HEK293 (cell line): ENCODE measurements around the gene SULT2B1.

ENCODE experiments used
- EGR2 ChIP-seq: fragments of 450-650 bp; formaldehyde crosslinking; IDR thresholded peaks from 2 replicates; pipeline ENCODE4 v1.5.1; 2016; ENCODE audit warnings: low read depth, missing biosample characterization, missing genetic modification characterization
- GLIS1 ChIP-seq: fragments of 450-650 bp; formaldehyde crosslinking; IDR thresholded peaks from 2 replicates; pipeline ENCODE4 v1.5.1; 2016; ENCODE audit warnings: missing biosample characterization, missing genetic modification characterization
- MZF1 ChIP-seq: fragments of 450-650 bp; formaldehyde crosslinking; IDR thresholded peaks from 2 replicates; pipeline ENCODE4 v1.5.1; 2017; ENCODE audit warnings: missing biosample characterization, missing genetic modification characterization, borderline replicate concordance
- ZBTB1 ChIP-seq: fragments of 450-650 bp; formaldehyde crosslinking; IDR thresholded peaks from 2 replicates; pipeline ENCODE4 v1.5.1; 2016; ENCODE audit warnings: missing biosample characterization, missing genetic modification characterization
- ZBTB21 ChIP-seq: fragments of 450-650 bp; formaldehyde crosslinking; IDR thresholded peaks from 2 replicates; pipeline ENCODE4 v1.5.1; 2017; ENCODE audit warnings: missing biosample characterization, missing genetic modification characterization
- ZBTB8A ChIP-seq: fragments of 450-650 bp; formaldehyde crosslinking; IDR thresholded peaks from 2 replicates; pipeline ENCODE4 v1.5.1; 2016; ENCODE audit warnings: missing biosample characterization, missing genetic modification characterization
- ZNF169 ChIP-seq: fragments of 450-650 bp; formaldehyde crosslinking; IDR thresholded peaks from 2 replicates; pipeline ENCODE4 v1.5.1; 2016; ENCODE audit warnings: missing biosample characterization, missing genetic modification characterization
- ZNF175 ChIP-seq: fragments of 450-650 bp; formaldehyde crosslinking; IDR thresholded peaks from 2 replicates; pipeline ENCODE4 v1.5.1; 2016; ENCODE audit warnings: missing biosample characterization, missing genetic modification characterization
- ZNF211 ChIP-seq: fragments of 450-650 bp; formaldehyde crosslinking; IDR thresholded peaks from 2 replicates; pipeline ENCODE4 v1.5.1; 2016; ENCODE audit warnings: low read depth, missing biosample characterization, missing genetic modification characterization
- ZNF214 ChIP-seq: fragments of 450-650 bp; formaldehyde crosslinking; IDR thresholded peaks from 2 replicates; pipeline ENCODE4 v1.5.1; 2017; ENCODE audit warnings: missing biosample characterization, mild to moderate bottlenecking, missing genetic modification characterization, borderline replicate concordance
- ZNF311 ChIP-seq: fragments of 450-650 bp; formaldehyde crosslinking; IDR thresholded peaks from 2 replicates; pipeline ENCODE4 v1.5.1; 2017; ENCODE audit warnings: missing biosample characterization, missing genetic modification characterization, borderline replicate concordance
- ZNF341 ChIP-seq: fragments of 450-650 bp; formaldehyde crosslinking; IDR thresholded peaks from 2 replicates; pipeline ENCODE4; 2016; ENCODE audit warnings: low read depth, missing biosample characterization, missing genetic modification characterization
- ZNF354C ChIP-seq: fragments of 450-650 bp; formaldehyde crosslinking; IDR thresholded peaks from 2 replicates; pipeline ENCODE4 v1.5.1; 2016; ENCODE audit warnings: missing biosample characterization, missing genetic modification characterization, low read depth, borderline replicate concordance
- ZNF426 ChIP-seq: fragments of 450-650 bp; formaldehyde crosslinking; IDR thresholded peaks from 2 replicates; pipeline ENCODE4 v1.5.1; 2017; ENCODE audit warnings: missing biosample characterization, missing genetic modification characterization, mild to moderate bottlenecking, inconsistent platforms, moderate library complexity
- ZNF48 ChIP-seq: fragments of 450-650 bp; formaldehyde crosslinking; IDR thresholded peaks from 2 replicates; pipeline ENCODE4 v1.5.1; 2016; ENCODE audit warnings: missing biosample characterization, missing genetic modification characterization
- ZNF510 ChIP-seq: fragments of 450-650 bp; formaldehyde crosslinking; IDR thresholded peaks from 2 replicates; pipeline ENCODE4 v1.5.1; 2018; ENCODE audit warnings: mild to moderate bottlenecking, missing genetic modification characterization, missing biosample characterization; ENCODE audit not compliant: insufficient replicate concordance
- ZNF529 ChIP-seq: fragments of 450-650 bp; formaldehyde crosslinking; IDR thresholded peaks from 2 replicates; pipeline ENCODE4 v1.5.1; 2017; ENCODE audit warnings: missing genetic modification characterization, missing biosample characterization; ENCODE audit not compliant: insufficient replicate concordance
- ZNF561 ChIP-seq: fragments of 450-650 bp; IDR thresholded peaks from 2 replicates; pipeline ENCODE4 v1.5.1; 2018; ENCODE audit warnings: missing biosample characterization, missing genetic modification characterization, borderline replicate concordance
- ZNF596 ChIP-seq: fragments of 450-650 bp; IDR thresholded peaks from 2 replicates; pipeline ENCODE4 v1.5.0; 2018; ENCODE audit warnings: missing biosample characterization, mild to moderate bottlenecking, missing genetic modification characterization, moderate library complexity
- ZNF600 ChIP-seq: fragments of 450-650 bp; formaldehyde crosslinking; IDR thresholded peaks from 2 replicates; pipeline ENCODE4 v1.5.1; 2016; ENCODE audit warnings: missing biosample characterization, missing genetic modification characterization
- ZNF677 ChIP-seq: fragments of 450-650 bp; IDR thresholded peaks from 2 replicates; pipeline ENCODE4 v1.5.0; 2018; ENCODE audit warnings: missing biosample characterization, mild to moderate bottlenecking, missing genetic modification characterization, moderate library complexity
- ZNF792 ChIP-seq: fragments of 450-650 bp; formaldehyde crosslinking; IDR thresholded peaks from 2 replicates; pipeline ENCODE4 v1.5.1; 2016; ENCODE audit warnings: missing biosample characterization, missing genetic modification characterization
- ZNF843 ChIP-seq: fragments of 450-650 bp; formaldehyde crosslinking; IDR thresholded peaks from 2 replicates; pipeline ENCODE4 v1.5.1; 2016; ENCODE audit warnings: missing biosample characterization, missing genetic modification characterization
- ZSCAN30 ChIP-seq: fragments of 450-650 bp; IDR thresholded peaks from 2 replicates; pipeline ENCODE4 v1.5.1; 2018; ENCODE audit warnings: missing biosample characterization, mild to moderate bottlenecking, missing genetic modification characterization, moderate library complexity
- ZXDB ChIP-seq: fragments of 450-650 bp; formaldehyde crosslinking; IDR thresholded peaks from 2 replicates; pipeline ENCODE4 v1.5.1; 2016; ENCODE audit warnings: missing biosample characterization, missing genetic modification characterization
- TF ChIP-seq, protein P1 (sequence below): fragments of 450-650 bp; formaldehyde crosslinking; IDR thresholded peaks from 2 replicates; pipeline ENCODE4 v1.5.1; 2017; ENCODE audit warnings: missing biosample characterization, missing genetic modification characterization
- TF ChIP-seq, protein P2 (sequence below): fragments of 450-650 bp; formaldehyde crosslinking; IDR thresholded peaks from 2 replicates; pipeline ENCODE4 v1.5.1; 2017; ENCODE audit warnings: missing biosample characterization, missing genetic modification characterization
- TF ChIP-seq, protein P3 (sequence below): fragments of 450-650 bp; formaldehyde crosslinking; IDR thresholded peaks from 2 replicates; pipeline ENCODE4 v1.5.1; 2016; ENCODE audit warnings: missing biosample characterization, missing genetic modification characterization
- TF ChIP-seq, protein P4 (sequence below): fragments of 450-650 bp; formaldehyde crosslinking; IDR thresholded peaks from 2 replicates; pipeline ENCODE4 v1.5.1; 2016; ENCODE audit warnings: missing biosample characterization, missing genetic modification characterization
- TF ChIP-seq, protein P5 (sequence below): fragments of 450-650 bp; formaldehyde crosslinking; IDR thresholded peaks from 2 replicates; pipeline ENCODE4 v1.5.1; 2017; ENCODE audit warnings: missing biosample characterization, missing genetic modification characterization
- TF ChIP-seq, protein P6 (sequence below): fragments of 450-650 bp; formaldehyde crosslinking; optimal IDR thresholded peaks from 2 replicates; pipeline ENCODE3; 2016; ENCODE audit warnings: missing biosample characterization, mild to moderate bottlenecking, missing genetic modification characterization

The SULT2B1 gene

DNA sequence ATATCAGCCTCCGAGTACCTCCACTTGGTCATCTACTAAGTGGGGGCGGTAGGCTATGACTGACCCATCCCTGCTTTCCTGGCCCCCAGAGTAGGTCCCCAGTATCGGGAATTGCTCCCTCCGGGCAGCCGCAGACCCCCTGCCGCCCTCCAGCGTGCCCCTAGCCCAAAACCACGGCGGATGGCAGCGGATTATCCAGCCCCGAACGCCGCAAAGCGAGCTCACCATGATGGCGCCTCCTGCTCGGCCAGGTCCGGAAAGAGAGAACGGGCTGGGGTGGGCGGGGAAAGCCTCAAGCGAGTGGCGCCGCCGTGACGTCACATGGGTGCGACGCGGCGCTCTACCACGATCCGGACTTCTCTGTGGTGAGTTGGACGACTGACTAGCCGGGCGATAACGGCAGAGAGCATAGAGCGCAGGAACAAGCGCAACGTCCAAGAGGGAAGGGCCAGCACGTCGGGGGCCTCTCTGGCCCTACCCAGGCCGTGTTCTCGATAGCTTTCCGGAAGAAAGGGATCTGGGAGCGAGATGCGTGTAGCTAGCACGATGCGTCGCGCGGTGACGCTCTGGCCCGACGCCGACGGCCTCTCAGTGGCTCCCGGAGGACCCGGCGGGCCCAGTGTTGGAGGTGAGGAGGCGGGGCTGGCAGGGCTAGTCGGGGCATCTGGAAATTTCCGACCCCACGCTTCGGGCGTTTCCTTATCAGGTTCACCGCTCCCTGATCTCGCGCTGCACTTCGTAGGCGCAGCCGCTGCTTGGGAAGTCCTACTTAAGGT is 67.1 kb downstream of the SULT2B1 start, which contains the start of the genes RPL18 and SPHK2 (continued):
- TF ChIP-seq ZNF426 (tag by site-specific recombination), result no peak
- no peak; the same call in 1 of the 2 replicates for TF ChIP-seq ZNF600
- TF ChIP-seq, protein P1, sequence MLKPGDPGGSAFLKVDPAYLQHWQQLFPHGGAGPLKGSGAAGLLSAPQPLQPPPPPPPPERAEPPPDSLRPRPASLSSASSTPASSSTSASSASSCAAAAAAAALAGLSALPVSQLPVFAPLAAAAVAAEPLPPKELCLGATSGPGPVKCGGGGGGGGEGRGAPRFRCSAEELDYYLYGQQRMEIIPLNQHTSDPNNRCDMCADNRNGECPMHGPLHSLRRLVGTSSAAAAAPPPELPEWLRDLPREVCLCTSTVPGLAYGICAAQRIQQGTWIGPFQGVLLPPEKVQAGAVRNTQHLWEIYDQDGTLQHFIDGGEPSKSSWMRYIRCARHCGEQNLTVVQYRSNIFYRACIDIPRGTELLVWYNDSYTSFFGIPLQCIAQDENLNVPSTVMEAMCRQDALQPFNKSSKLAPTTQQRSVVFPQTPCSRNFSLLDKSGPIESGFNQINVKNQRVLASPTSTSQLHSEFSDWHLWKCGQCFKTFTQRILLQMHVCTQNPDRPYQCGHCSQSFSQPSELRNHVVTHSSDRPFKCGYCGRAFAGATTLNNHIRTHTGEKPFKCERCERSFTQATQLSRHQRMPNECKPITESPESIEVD (tag by site-specific recombination), result no peak
- TF ChIP-seq ZNF561 (tag by site-specific recombination), result no peak
- TF ChIP-seq ZNF843 (tag by site-specific recombination), result peak; percentile 89; the same call in 1 of the 2 replicates
- TF ChIP-seq ZNF211 (tag by site-specific recombination), result no peak
- TF ChIP-seq MZF1, result no peak
- no peak for TF ChIP-seq ZNF354C (tag by site-specific recombination)
- no peak for TF ChIP-seq ZNF792 (tag by site-specific recombination)
- no peak for TF ChIP-seq ZNF341 (tag by site-specific recombination)
- TF ChIP-seq ZNF311 (tag by site-specific recombination), result no peak
- peak; percentile 94 for TF ChIP-seq ZBTB21 (tag by site-specific recombination)
- TF ChIP-seq ZNF677 (tag by site-specific recombination), result 0 out of 2 replicates have a peak, but pooled peaks have one; percentile 13
- no peak for TF ChIP-seq ZNF48 (tag by site-specific recombination)
- TF ChIP-seq, protein P2, sequence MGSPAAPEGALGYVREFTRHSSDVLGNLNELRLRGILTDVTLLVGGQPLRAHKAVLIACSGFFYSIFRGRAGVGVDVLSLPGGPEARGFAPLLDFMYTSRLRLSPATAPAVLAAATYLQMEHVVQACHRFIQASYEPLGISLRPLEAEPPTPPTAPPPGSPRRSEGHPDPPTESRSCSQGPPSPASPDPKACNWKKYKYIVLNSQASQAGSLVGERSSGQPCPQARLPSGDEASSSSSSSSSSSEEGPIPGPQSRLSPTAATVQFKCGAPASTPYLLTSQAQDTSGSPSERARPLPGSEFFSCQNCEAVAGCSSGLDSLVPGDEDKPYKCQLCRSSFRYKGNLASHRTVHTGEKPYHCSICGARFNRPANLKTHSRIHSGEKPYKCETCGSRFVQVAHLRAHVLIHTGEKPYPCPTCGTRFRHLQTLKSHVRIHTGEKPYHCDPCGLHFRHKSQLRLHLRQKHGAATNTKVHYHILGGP (tag by site-specific recombination), result 0 out of 2 replicates have a peak, but pooled peaks have one; percentile 29
- TF ChIP-seq ZNF596 (tag by site-specific recombination), result no peak
- no peak for TF ChIP-seq ZBTB1
- TF ChIP-seq ZNF529 (tag by site-specific recombination), result no peak
- no peak for TF ChIP-seq ZNF169
- peak; percentile 94 for TF ChIP-seq ZXDB
- no peak for TF ChIP-seq ZNF510 (tag by site-specific recombination)
- TF ChIP-seq, protein P3, sequence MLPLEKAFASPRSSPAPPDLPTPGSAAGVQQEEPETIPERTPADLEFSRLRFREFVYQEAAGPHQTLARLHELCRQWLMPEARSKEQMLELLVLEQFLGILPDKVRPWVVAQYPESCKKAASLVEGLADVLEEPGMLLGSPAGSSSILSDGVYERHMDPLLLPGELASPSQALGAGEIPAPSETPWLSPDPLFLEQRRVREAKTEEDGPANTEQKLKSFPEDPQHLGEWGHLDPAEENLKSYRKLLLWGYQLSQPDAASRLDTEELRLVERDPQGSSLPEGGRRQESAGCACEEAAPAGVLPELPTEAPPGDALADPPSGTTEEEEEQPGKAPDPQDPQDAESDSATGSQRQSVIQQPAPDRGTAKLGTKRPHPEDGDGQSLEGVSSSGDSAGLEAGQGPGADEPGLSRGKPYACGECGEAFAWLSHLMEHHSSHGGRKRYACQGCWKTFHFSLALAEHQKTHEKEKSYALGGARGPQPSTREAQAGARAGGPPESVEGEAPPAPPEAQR (tag by site-specific recombination), result peak; percentile 91; the same call in 1 of the 2 replicates
- TF ChIP-seq, protein P4, sequence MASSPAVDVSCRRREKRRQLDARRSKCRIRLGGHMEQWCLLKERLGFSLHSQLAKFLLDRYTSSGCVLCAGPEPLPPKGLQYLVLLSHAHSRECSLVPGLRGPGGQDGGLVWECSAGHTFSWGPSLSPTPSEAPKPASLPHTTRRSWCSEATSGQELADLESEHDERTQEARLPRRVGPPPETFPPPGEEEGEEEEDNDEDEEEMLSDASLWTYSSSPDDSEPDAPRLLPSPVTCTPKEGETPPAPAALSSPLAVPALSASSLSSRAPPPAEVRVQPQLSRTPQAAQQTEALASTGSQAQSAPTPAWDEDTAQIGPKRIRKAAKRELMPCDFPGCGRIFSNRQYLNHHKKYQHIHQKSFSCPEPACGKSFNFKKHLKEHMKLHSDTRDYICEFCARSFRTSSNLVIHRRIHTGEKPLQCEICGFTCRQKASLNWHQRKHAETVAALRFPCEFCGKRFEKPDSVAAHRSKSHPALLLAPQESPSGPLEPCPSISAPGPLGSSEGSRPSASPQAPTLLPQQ (tag by site-specific recombination), result peak; percentile 96
- TF ChIP-seq, protein P5, sequence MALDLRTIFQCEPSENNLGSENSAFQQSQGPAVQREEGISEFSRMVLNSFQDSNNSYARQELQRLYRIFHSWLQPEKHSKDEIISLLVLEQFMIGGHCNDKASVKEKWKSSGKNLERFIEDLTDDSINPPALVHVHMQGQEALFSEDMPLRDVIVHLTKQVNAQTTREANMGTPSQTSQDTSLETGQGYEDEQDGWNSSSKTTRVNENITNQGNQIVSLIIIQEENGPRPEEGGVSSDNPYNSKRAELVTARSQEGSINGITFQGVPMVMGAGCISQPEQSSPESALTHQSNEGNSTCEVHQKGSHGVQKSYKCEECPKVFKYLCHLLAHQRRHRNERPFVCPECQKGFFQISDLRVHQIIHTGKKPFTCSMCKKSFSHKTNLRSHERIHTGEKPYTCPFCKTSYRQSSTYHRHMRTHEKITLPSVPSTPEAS (tag by site-specific recombination), result peak; percentile 8; the same call in 1 of the 2 replicates
- TF ChIP-seq ZBTB8A (tag by site-specific recombination), result peak; percentile 71; the same call in 1 of the 2 replicates
- TF ChIP-seq EGR2, result peak; percentile 47
- no peak; the same call in none of the 2 replicates for TF ChIP-seq ZSCAN30 (tag by site-specific recombination)
- no peak for TF ChIP-seq ZNF214 (tag by site-specific recombination)
- TF ChIP-seq GLIS1, result peak; percentile 21; the same call in 1 of the 2 replicates
- TF ChIP-seq ZNF175 (tag by site-specific recombination), result no peak
- TF ChIP-seq, protein P6, sequence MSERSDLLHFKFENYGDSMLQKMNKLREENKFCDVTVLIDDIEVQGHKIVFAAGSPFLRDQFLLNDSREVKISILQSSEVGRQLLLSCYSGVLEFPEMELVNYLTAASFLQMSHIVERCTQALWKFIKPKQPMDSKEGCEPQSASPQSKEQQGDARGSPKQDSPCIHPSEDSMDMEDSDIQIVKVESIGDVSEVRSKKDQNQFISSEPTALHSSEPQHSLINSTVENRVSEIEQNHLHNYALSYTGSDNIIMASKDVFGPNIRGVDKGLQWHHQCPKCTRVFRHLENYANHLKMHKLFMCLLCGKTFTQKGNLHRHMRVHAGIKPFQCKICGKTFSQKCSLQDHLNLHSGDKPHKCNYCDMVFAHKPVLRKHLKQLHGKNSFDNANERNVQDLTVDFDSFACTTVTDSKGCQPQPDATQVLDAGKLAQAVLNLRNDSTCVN (tag by site-specific recombination), result peak; percentile 51
